ENCODE measurements around the gene TMEM106A.

GRCh38 chr17:43215341-43215740 is 3.7 kb downstream of the TMEM106A start:
- TF ChIP-seq, protein P1, sequence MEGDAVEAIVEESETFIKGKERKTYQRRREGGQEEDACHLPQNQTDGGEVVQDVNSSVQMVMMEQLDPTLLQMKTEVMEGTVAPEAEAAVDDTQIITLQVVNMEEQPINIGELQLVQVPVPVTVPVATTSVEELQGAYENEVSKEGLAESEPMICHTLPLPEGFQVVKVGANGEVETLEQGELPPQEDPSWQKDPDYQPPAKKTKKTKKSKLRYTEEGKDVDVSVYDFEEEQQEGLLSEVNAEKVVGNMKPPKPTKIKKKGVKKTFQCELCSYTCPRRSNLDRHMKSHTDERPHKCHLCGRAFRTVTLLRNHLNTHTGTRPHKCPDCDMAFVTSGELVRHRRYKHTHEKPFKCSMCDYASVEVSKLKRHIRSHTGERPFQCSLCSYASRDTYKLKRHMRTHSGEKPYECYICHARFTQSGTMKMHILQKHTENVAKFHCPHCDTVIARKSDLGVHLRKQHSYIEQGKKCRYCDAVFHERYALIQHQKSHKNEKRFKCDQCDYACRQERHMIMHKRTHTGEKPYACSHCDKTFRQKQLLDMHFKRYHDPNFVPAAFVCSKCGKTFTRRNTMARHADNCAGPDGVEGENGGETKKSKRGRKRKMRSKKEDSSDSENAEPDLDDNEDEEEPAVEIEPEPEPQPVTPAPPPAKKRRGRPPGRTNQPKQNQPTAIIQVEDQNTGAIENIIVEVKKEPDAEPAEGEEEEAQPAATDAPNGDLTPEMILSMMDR (IDR thresholded peaks at IDR 0.05) = no peak
- TF ChIP-seq POLR2AphosphoS5 (IDR thresholded peaks at IDR 0.05) (no peak), POLR2A (IDR thresholded peaks at IDR 0.05) (no peak), EP300 (IDR thresholded peaks at IDR 0.05) (no peak)
